Esophagus mucosa (tissue), 1 donor: ENCODE measurements around the gene CABCOCO1. TPM values are rescaled to one million over a fixed set of nuclear protein-coding genes. Genes with fewer than 3 reads are reported as not detected.
A peak's percentile ranks its signal among the peaks of the same experiment; 100 is the strongest.

Source experiments
- ATAC-seq: fragments of 200-7000 bp; cut with Tn5 transposase; one replicate; pipeline ENCODE4 v1.9.1; 2020
- total RNA-seq: library from RNA; stranded (reverse); gene quantifications from one replicate; pipeline ENCODE4 v1.2.4, GENCODE V29; 2023
- donor health status: DM: yes; HTN: yes; CAD: no.

Gene CABCOCO1, protein sequence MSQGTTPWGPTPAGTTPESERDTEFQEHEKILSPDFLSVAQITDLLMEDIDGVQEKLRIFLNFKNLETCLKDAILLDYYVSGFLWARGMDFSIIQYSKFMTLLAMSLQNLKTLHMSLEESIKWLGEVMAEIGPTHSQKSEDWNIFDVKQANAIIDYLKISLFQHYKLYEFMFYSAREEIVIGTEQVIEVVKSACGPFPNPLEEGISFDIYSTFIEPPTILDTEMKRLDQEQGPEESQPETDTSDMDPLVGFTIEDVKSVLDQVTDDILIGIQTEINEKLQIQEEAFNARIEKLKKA
- total RNA-seq: not detected

GRCh38 chr10:61662794-61663259, at the start of gene CABCOCO1:
CABCOCO1 (plus strand) TSS chr10:61662929; CDS start chr10:61662973, 44 bp downstream.
- peak; percentile 32 for ATAC-seq

- no peak for ATAC-seq
Observed at GRCh38 chr10:61613665-61614064, 49.1 kb upstream of the CABCOCO1 start.

GRCh38 chr10:61616611-61617010, 46.1 kb upstream of the CABCOCO1 start:
- no peak for ATAC-seq

DNA sequence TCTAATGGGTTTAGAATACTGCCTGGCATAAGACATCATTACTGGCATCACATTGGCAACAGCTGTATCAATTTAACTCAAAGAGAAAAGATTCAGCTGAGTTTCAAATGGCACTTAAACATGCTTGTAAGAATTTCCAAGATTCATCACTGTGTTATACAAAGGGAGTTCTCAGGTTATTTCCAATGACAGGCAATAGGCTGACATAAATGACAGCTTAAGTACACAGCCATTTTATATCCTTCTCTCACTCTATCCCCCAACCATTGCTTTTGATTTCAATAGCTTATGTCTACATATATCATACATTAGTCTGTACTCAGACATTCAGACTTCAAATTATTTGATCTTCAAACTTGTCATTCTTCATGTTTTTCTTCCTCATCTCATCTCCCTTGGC, 45.5 kb upstream of the CABCOCO1 start:
- ATAC-seq: no peak

GRCh38 chr10:61617586-61617985, 45.1 kb upstream of the CABCOCO1 start:
- ATAC-seq: no peak

GRCh38 chr10:61618388-61618961, 44.3 kb upstream of the CABCOCO1 start:
- no peak for ATAC-seq

- no peak for ATAC-seq
Observed at GRCh38 chr10:61620506-61620905, 42.2 kb upstream of the CABCOCO1 start.

DNA sequence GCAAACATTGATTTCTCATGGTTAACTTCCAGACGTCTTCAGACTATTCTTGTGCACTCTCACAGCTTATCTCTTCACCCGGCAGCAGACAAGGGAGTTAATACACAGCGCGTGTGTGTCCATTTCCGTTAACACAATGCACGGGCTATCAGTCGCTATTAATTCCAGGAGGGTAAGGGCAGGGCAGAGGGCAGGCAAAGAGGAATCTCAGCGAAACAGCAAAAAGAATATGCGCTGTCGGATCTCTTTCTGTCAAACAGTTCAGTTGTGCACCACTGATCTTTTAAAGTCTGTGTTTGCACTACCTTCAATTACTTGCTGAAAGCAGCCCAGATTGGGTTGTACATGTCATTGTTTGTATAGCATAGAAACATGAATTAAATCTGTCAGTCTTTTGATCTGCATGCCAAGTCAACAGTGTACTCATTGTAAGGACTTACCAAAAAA, 41.1 kb upstream of the CABCOCO1 start:
- peak; percentile 69 for ATAC-seq

GRCh38 chr10:61623161-61623560, 39.6 kb upstream of the CABCOCO1 start:
- no peak for ATAC-seq

DNA sequence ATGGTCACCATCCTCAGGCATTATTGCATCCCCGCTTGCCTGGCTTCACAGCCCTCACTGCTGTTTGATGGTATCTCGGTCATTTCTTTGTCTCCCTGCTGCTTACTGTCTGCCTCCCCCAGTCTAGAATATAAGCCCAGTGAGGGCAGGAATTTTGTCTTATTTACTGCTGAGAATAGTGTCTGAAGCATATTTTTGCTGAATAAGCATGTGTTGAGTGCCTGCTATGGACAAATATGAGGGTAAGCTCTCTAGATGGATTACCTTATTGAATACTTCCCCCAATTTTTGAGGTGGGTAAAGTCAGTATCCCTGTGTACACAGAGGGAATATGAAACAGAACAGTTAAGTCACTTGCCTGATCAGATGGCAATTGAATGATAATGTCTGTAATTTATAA, 36.5 kb upstream of the CABCOCO1 start:
- ATAC-seq: no peak

DNA sequence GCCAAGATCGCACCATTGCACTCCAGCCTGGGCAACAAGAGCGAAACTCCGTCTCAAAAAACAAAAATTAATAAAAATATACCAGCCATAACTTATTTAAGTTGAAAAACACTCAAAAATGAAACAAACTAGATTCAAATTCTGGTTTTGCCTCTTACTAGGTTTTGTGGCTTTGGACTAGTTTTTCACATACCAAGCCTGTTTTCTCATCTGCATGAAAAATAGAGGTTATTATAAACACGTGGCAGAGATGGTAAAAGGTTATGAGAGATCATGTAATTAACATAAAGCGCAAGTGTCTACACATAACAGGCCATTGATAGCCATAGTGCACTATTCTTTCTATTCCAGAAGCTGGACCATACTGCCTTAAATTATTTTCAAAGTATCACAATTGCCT, 35.5 kb upstream of the CABCOCO1 start:
- no peak for ATAC-seq

GRCh38 chr10:61628151-61628874, 34.4 kb upstream of the CABCOCO1 start:
- ATAC-seq: no peak

DNA sequence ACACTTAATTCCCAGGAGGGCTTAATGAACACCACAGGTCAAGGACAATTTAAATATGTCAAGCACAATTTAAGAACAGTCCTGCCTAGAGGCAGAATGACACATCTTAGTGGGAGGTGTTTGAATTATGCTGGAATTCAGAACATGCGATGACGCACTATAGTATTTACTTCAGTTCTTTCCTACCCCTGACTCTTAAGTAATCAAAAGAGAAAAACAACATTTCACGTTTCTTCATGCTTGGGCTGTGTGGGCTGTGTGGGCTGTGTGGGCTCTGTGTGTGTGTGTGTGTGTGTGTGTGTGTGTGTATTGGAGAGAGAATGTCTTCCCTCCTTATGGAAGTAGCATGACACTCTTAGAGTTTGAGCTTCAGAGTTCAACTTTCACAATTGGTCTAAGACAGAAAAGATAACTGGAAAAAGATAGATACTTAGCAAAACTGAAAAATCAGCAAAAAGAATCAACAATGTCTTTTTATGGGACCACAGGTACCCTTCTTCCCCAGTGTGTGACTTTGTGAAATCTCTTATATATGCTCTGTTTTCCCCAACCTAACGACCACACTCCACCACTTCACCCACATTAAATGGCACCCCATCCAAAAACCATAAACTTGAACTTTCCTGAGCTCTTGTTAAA, 33.7 kb upstream of the CABCOCO1 start:
- ATAC-seq: peak; percentile 89

- ATAC-seq: no peak
Observed at GRCh38 chr10:61629576-61629975, 33.2 kb upstream of the CABCOCO1 start.

DNA sequence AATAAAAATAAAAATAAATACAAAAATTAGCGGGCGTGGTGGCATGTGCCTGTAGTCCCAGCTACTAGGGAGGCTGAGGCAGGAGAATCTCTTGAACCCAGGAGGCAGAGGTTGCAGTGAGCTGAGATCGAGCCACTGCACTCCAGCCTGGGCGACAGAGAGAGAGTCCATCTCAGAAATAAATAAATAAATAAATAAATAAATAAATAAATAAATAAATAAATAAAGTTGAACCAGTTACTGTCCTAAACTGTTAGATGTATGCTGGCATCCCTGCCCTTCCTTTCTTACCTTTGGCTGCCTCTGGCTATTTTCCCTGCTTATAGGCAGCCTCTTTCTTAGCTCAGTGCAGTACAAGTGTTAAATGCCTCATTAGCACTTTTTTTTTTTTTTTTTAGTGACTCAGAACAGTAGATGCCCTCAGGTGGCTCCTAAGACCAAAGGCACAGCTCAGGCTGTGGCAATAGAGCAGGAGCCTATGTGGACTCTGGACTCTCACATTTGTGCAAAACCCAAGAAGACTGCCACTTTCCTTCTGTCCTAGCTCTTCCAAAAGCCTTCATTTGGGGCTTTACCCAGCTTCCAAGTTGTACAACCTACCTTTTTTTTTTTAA, 30.6 kb upstream of the CABCOCO1 start:
- ATAC-seq: peak; percentile 79

DNA sequence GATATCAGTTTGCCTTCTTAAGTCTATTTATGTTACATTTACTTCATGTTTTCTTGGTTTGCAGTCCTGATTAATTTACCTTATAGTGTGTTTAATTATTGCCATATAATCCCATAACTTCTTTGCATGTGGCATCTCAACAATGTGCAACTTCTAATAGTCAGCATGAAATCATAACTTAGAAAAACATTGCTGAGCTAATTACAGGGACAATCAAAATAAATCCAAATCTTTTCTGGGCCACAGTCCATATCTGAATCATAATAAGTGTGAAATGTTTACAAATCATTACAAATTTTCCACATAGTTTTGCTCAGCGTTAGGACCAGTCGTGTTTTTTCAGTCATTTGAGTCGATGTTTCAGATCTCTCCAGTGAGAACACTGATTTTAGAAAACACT, 29.1 kb upstream of the CABCOCO1 start:
- ATAC-seq: no peak

DNA sequence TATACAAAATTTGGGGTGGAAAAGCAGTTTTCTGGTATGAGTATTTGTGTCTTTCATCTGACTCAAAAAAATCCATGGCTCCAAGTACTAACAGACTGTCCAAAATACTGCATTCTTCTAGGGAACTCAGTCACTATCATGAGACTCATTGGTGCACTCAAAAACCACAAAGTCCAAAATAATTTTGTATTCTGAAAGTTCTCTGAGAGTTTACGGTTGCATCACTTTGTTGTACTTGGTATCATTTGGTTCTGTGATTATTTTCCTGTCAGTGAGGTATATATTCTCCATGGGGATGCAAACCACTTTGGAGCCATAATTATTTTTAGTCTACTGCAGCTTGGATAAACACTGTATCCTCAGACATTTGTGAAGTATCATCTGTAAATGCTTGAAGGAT, 28.0 kb upstream of the CABCOCO1 start:
- no peak for ATAC-seq

DNA sequence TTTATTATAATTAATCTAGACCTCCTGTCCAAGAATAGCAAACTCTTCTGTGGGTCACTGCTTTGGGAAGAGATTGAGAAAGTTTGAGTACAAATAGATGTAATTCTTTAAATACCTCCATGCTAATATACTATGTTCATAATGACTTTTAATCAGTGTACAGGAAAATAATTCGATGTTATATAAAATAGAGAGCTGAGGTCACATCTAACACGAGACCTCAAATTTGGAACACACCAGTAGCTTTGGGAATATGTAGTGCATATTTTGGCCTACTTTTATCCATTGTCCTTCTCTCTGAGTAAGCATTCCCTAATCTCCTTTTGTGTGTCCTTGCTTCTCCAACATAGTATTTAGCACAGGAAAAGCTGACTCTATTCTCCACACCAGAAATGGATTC, 27.3 kb upstream of the CABCOCO1 start:
- no peak for ATAC-seq

DNA sequence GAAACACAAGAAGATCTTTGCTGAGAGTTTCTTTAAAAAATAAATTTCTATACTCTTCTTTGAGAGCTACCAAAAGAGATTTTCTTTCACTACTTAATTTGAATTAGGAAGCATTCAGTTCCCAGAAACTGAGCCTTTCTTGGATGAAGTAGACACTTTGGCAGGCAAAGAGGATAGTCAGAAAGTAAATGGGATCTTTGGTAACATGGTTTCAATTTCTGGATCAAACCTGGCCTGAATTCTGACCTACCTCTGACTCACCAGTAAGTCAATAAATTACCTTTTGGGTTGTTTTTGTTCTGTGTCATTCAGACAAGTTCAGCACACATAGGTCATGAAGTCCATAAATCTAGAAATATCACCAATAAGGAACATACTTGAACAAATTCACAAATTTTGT, 26.8 kb upstream of the CABCOCO1 start:
- peak; percentile 35 for ATAC-seq

GRCh38 chr10:61639952-61640351, 22.8 kb upstream of the CABCOCO1 start:
- no peak for ATAC-seq

DNA sequence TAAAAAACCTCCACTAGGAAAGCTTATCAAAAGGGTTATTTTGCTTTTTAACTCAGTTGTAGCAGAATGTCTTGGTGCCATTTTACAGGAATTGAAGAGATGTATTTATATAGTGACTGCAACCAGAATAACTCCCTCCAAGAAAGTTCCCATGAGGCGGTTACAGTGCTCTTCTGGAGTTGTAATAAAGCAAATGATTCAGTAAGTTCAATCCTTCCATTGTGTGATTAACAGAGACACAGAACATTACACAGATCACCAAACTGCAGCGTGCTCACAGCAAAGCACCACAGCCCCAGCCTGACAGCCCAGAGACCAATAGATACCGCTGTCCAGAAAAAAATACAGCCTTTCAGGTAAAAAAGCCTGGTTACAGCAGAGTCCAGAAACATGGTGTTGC, 21.9 kb upstream of the CABCOCO1 start:
- ATAC-seq: no peak

- no peak for ATAC-seq
Observed at GRCh38 chr10:61642150-61642571, 20.6 kb upstream of the CABCOCO1 start.

DNA sequence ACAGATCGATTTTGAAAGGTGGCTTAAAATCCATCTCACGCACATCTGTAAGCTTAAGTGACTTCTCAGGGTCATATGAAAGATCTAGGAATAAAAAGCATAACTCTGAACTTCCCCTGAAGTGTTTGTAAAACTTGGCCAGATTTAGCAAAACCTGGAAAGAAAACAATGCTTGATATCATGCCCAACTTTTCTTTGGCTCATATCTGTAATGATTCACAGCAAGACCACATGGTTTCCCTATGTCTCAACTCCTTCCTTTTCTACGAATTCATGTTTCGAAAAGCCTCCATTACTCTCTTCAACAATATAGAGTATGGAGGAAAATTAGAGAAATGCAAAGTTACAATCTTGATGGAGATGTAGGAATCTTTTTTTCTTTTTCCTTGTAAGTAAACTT, 20.1 kb upstream of the CABCOCO1 start:
- no peak for ATAC-seq
